Upper lobe of left lung (tissue), 6 donors: ENCODE results near the gene FAM53A. TPM values are rescaled to one million over a fixed set of nuclear protein-coding genes. Genes with fewer than 3 reads are reported as not detected.

Experiments
- ATAC-seq, 2 donors: fragments of 200-7000 bp; cut with Tn5 transposase; one replicate each; pipeline ENCODE4 v1.9.1; 2022; ENCODE audit warnings: mild to moderate bottlenecking in 2 of 2, moderate library complexity in 2 of 2; ENCODE audit not compliant: low FRiP score in 2 of 2
- DNase-seq, 2 donors: peaks; one replicate each; pipeline ENCODE4 v3.0.0-alpha.2; 2019 to 2020
- H3K27ac ChIP-seq, 4 donors: fragments of 200-600 bp; sonication (generic); one replicate each; pipeline ENCODE4 v1.5.1; 2016 to 2019
- H3K27me3 ChIP-seq, 4 donors: fragments of 200-600 bp; sonication (generic); one replicate each; pipeline ENCODE4 v1.5.1; 2017 to 2019
- H3K36me3 ChIP-seq, 4 donors: fragments of 200-600 bp; sonication (generic); one replicate each; pipeline ENCODE4 v1.5.1; 2016 to 2019
- H3K4me1 ChIP-seq, 4 donors: fragments of 200-600 bp; sonication (generic); one replicate each; pipeline ENCODE4 v1.5.1; 2018 to 2019
- H3K4me3 ChIP-seq, 4 donors: fragments of 200-600 bp; sonication (generic); one replicate each; pipeline ENCODE4 v1.5.1; 2017 to 2019; ENCODE audit warnings: mild to moderate bottlenecking in 2 of 4, moderate library complexity in 1 of 4
- H3K9me3 ChIP-seq, 4 donors: fragments of 200-600 bp; sonication (generic); one replicate each; pipeline ENCODE4 v1.5.1; 2018 to 2019
- EP300 ChIP-seq, 4 donors: sonication (generic); formaldehyde crosslinking; IDR thresholded peaks; one replicate each; pipeline ENCODE4 v1.5.1; 2017; ENCODE audit warnings: antibody characterized with exemption in 4 of 4, control low read depth in 2 of 4
- POLR2A ChIP-seq, 4 donors: fragments of 450-650 bp; IDR thresholded peaks; one replicate each; pipeline ENCODE4 v1.5.1; 2016 to 2017; ENCODE audit warnings: antibody characterized with exemption in 4 of 4, mild to moderate bottlenecking in 2 of 4
- POLR2AphosphoS5 ChIP-seq, 2 donors: sonication (generic); formaldehyde crosslinking; IDR thresholded peaks; one replicate each; pipeline ENCODE4 v1.5.1; 2017; ENCODE audit warnings: antibody characterized with exemption in 2 of 2
- WGBS, 2 donors: methylation state at CpG; one replicate each; pipeline ENCODE4 v1.1.5; 2017 to 2018; 5-methylcytosine and 5-hydroxymethylcytosine counted together
- total RNA-seq, 6 donors: library from RNA; depleted of rRNA in 4 of 6; stranded (reverse); fragments of >200 nt in 4 of 6; gene quantifications; one replicate each; pipeline versions ENCODE4 v1.1.0 to v1.2.1, GENCODE V29; 2016 to 2021
- TF ChIP-seq, protein P1 (sequence below), 6 experiments: fragments of 450-650 bp in 4 of 6; fragments of 200-600 bp in 2 of 6; sonication (generic) in 2 of 6; IDR thresholded peaks; one replicate each; pipeline ENCODE4 v1.5.1; 2016 to 2019; ENCODE audit warnings: antibody characterized with exemption in 6 of 6
- donor health status: DM: no; HTN: no; CAD: no; lungs with moderate emphysema.
- donor health status: DM: no; HTN: yes; CAD: no; lungs with severe emphysema.

Gene FAM53A
- total RNA-seq, 6 donors from 2014 or later, result 0.59 to 17.8 (median 2.5) TPM

DNA sequence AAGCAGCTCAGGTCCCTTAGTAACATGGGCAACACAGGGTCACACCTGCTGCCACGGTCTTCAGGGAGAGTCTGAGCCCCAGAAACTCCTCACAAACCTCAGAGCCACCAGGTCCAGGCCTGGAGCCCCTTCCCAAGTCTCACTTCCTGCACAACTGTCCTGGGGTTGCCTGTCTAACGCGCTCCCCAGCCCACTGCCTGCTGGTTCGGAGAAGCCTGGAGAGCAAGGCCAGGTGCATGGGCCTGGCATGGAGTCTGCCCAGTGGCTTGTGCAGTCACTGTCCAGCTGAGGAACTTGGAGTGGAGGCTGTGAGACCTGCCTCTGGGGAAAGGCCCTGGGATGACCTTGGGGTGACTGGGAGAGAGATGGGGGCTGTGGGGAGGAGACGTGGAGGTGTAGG, 28.0 kb downstream of the FAM53A start:
- H3K4me1 ChIP-seq, result no peaks in the 10 kb centered on the region
- WGBS, 2 donors, result 95 to 98% methylated on average over 2 to 5 of the region's 5 CpGs
- ATAC-seq, result no peak

DNA sequence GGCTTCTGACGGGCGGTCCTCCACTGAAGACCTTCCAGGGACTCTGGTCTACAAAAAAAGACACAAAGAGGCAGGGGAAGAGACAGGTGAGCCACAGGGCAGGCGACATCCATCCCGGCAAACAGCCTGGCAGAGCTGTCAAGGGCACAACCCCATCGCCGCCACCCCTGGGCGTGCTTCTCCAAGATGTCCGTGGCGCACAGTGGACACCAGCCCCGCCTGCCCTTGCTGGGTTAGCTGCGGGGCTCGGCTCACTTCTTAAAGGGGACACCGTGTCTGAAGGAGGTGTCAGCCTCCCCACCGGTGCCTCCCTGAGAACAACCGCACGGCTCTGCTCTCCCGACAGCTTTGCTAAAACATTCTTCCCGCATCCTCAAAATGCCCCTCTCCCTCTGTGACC, 28.4 kb downstream of the FAM53A start:
- H3K4me3 ChIP-seq, result no peak overlapping the region
- no peaks in the 10 kb centered on the region for H3K4me1 ChIP-seq
- no peaks in the 10 kb centered on the region for H3K36me3 ChIP-seq
- DNase-seq (no peak), ATAC-seq (no peak)
- H3K9me3 ChIP-seq, result no peaks in the 10 kb centered on the region
- WGBS, 2 donors, result 93 to 94% methylated on average over 6 to 18 of the region's 18 CpGs
- no peaks in the 10 kb centered on the region for H3K27me3 ChIP-seq
- TF ChIP-seq, protein P1, sequence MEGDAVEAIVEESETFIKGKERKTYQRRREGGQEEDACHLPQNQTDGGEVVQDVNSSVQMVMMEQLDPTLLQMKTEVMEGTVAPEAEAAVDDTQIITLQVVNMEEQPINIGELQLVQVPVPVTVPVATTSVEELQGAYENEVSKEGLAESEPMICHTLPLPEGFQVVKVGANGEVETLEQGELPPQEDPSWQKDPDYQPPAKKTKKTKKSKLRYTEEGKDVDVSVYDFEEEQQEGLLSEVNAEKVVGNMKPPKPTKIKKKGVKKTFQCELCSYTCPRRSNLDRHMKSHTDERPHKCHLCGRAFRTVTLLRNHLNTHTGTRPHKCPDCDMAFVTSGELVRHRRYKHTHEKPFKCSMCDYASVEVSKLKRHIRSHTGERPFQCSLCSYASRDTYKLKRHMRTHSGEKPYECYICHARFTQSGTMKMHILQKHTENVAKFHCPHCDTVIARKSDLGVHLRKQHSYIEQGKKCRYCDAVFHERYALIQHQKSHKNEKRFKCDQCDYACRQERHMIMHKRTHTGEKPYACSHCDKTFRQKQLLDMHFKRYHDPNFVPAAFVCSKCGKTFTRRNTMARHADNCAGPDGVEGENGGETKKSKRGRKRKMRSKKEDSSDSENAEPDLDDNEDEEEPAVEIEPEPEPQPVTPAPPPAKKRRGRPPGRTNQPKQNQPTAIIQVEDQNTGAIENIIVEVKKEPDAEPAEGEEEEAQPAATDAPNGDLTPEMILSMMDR (IDR thresholded peaks at IDR 0.05), result no peak
- TF ChIP-seq POLR2A (IDR thresholded peaks at IDR 0.05) (no peak), EP300 (IDR thresholded peaks at IDR 0.05) (no peak), POLR2AphosphoS5 (IDR thresholded peaks at IDR 0.05) (no peak)
- H3K27ac ChIP-seq, result no peak overlapping the region

More for the DNA sequence above, 28.0 kb downstream of the FAM53A start:
- H3K27me3 ChIP-seq, result no peaks in the 10 kb centered on the region
- TF ChIP-seq POLR2AphosphoS5 (IDR thresholded peaks at IDR 0.05) (no peak), POLR2A (IDR thresholded peaks at IDR 0.05) (no peak), EP300 (IDR thresholded peaks at IDR 0.05) (no peak)
- TF ChIP-seq, protein P1 (IDR thresholded peaks at IDR 0.05), result no peak
- H3K27ac ChIP-seq, result no peak overlapping the region
- H3K4me3 ChIP-seq, result no peak overlapping the region
- H3K36me3 ChIP-seq, result no peaks in the 10 kb centered on the region
- no peaks in the 10 kb centered on the region for H3K9me3 ChIP-seq
- no peak for DNase-seq

DNA sequence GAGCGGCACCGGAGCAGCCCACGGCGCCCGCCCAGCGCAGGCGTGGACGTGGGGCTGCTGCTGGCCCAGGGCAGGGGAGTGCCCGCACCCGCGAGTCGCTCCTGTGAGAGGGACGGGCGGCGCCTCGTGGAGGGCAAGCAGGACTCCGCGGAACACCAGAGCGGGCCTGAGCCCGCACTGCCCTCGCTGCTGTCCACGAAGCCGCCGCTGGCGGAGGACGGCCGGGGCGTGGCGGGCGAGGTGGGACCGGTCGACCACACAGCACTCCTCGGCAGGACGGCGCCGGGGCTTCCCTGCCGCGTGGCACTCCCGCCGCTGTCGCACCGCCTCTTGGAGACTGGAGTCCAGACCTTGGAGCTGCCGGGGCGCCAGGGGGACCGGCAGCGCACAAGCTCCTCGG, 29.0 kb downstream of the FAM53A start:
- peak in 1 of 2 donors; percentile 24 for ATAC-seq
- WGBS, 2 donors, result 93 to 98% methylated on average over 3 to 35 of the region's 47 CpGs

DNA sequence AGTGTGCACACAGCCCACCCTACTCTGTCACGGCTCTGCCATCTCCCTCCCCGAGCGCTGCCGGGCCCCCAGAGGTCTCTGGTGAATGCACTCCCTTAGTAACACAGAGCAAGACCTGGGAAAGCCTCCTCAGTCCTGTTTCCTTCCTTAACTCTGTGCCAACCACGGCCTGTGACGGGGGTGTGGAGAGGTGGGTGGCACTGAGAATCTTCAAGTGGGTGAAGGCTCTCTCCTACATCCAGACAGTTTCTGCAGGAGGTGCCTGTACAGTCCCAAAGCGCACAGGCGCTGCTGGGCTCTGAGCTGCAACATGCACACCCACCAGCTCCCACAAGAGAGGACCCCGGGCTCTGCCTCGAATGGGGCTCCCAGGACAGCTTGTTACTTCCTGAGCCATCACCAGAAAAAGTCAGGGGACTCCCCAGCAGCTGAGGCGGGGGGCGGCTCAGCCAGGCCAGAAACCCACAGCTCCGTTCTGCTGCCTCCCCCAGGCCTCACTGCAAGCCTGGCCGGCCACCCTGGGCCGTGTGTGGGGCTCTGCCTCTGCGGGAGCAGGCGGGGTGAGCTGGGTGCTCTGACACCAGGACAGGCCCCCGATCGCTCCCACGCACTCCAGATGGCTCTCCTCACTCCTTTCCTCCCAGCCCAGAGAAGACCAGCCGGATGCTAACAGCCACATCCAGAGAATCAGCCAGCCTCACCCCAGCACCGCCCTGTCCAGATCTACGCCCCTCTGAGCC, 29.7 kb downstream of the FAM53A start:
- TF ChIP-seq EP300 (IDR thresholded peaks at IDR 0.05) (no peak), POLR2AphosphoS5 (IDR thresholded peaks at IDR 0.05) (no peak), POLR2A (IDR thresholded peaks at IDR 0.05) (no peak)
- DNase-seq, result peak in 1 of 2 donors; percentile 63
- Histone ChIP-seq H3K27ac (no peak overlapping the region), H3K4me3 (no peak overlapping the region), H3K36me3 (no peaks in the 10 kb centered on the region), H3K27me3 (no peaks in the 10 kb centered on the region), H3K9me3 (no peaks in the 10 kb centered on the region), H3K4me1 (no peaks in the 10 kb centered on the region)
- no peak for ATAC-seq
- whole genome bisulfite sequencing, 2 donors, result 92 to 93% methylated on average over 11 to 21 of the region's 23 CpGs

More for the DNA sequence above, 29.0 kb downstream of the FAM53A start:
- TF ChIP-seq POLR2A (IDR thresholded peaks at IDR 0.05), result no peak
- TF ChIP-seq POLR2AphosphoS5 (IDR thresholded peaks at IDR 0.05), result no peak
- no peak for TF ChIP-seq EP300 (IDR thresholded peaks at IDR 0.05)
- TF ChIP-seq, protein P1 (IDR thresholded peaks at IDR 0.05), result no peak
- DNase-seq, result peak in 1 of 2 donors; percentile 86
- H3K4me1 ChIP-seq, result no peaks in the 10 kb centered on the region
- H3K27me3 ChIP-seq, result no peaks in the 10 kb centered on the region
- H3K36me3 ChIP-seq, result no peaks in the 10 kb centered on the region
- no peak overlapping the region for H3K4me3 ChIP-seq
- no peak overlapping the region for H3K27ac ChIP-seq
- H3K9me3 ChIP-seq, result no peaks in the 10 kb centered on the region

DNA sequence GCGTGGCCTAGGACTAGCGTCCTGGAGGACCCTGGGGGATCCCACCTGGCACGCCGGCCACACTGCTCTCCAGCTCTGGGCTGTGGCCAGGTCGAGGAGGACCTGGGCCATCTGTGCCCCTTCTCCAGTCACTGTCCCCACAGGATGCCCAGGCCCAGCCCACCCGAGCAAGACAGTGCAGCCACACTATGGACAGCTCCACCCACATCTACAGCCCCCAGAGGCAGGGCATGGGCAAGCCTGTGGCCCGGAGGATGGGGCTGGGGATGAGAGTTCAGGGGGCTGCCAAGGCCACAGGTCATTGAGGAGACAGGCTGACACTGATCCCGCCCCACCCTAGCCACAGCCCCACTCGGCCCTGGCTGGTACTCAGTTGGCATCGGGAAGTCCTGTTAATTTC, 30.3 kb downstream of the FAM53A start:
- no peaks in the 10 kb centered on the region for H3K4me1 ChIP-seq
- 87 to 90% methylated on average over 7 to 9 of the region's 10 CpGs for WGBS, 2 donors
- peak in 1 of 2 donors; percentile 65 for DNase-seq
- H3K4me3 ChIP-seq, result no peak overlapping the region
- TF ChIP-seq EP300 (IDR thresholded peaks at IDR 0.05), result no peak
- no peak for TF ChIP-seq POLR2AphosphoS5 (IDR thresholded peaks at IDR 0.05)
- TF ChIP-seq POLR2A (IDR thresholded peaks at IDR 0.05), result no peak
- TF ChIP-seq, protein P1 (IDR thresholded peaks at IDR 0.05), result no peak
- H3K9me3 ChIP-seq, result no peaks in the 10 kb centered on the region
- H3K36me3 ChIP-seq, result no peaks in the 10 kb centered on the region
- no peak for ATAC-seq
- H3K27me3 ChIP-seq, result no peaks in the 10 kb centered on the region
- no peak overlapping the region for H3K27ac ChIP-seq
